SU-DHL-6 (cell line): ENCODE results near the gene GPT2.

Experiments
- EZH2phosphoT487 ChIP-seq: fragments of 200-600 bp; sonication (generic), shearing (Covaris generic); conservative IDR thresholded peaks from 2 replicates; pipeline ENCODE4 v1.6.1; 2018; ENCODE audit warnings: mild to moderate bottlenecking, antibody characterized with exemption, low read length, moderate library complexity, mixed read lengths
- TF ChIP-seq, protein P1 (sequence below): fragments of 200-600 bp; sonication (generic); IDR thresholded peaks from one replicate; pipeline ENCODE4 v1.5.1; 2017; ENCODE audit warnings: antibody characterized with exemption, mild to moderate bottlenecking, low read length, moderate library complexity; ENCODE audit not compliant: insufficient read depth, poor library complexity, severe bottlenecking

DNA sequence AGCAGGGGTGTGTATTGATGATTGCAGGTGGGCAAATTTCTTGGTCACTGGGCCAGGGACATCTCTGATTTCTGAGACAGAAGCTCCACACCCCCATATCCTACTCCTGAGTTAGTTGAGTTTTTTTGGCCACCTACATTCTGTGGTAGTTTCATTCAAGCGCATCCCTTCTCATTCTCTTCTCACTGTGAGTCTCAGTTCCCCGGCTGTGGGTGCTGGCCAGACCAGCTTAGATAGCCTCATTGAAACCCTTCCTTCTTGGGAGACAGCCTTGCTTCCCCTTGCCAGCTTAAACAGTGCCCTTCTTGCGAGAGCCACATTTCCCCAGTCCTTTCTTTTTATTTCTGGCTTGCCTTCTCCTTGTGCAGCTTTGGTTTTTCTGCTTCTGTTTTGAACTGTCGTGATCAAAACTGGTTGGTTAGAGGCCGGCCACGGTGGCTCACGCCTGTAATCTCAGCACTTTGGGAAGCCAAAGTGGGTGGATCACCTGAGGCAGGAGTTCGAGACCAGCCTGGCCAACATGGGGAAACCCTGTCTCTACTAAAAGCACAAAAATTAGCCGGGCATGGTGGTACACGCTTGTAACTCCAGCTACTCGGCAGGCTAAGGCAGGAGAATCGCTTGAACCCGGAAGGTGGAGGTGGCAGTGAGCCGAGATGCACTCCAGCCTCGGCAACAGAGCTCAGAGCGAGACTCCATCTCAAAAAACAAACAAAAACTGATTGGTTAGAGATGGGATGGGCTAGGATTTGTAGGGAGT lies 2.8 kb downstream of the GPT2 start:
- TF ChIP-seq, protein P1, sequence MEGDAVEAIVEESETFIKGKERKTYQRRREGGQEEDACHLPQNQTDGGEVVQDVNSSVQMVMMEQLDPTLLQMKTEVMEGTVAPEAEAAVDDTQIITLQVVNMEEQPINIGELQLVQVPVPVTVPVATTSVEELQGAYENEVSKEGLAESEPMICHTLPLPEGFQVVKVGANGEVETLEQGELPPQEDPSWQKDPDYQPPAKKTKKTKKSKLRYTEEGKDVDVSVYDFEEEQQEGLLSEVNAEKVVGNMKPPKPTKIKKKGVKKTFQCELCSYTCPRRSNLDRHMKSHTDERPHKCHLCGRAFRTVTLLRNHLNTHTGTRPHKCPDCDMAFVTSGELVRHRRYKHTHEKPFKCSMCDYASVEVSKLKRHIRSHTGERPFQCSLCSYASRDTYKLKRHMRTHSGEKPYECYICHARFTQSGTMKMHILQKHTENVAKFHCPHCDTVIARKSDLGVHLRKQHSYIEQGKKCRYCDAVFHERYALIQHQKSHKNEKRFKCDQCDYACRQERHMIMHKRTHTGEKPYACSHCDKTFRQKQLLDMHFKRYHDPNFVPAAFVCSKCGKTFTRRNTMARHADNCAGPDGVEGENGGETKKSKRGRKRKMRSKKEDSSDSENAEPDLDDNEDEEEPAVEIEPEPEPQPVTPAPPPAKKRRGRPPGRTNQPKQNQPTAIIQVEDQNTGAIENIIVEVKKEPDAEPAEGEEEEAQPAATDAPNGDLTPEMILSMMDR: no peak
- TF ChIP-seq EZH2phosphoT487: no peak
